ENCODE results near the gene CFDP1. TPM values are rescaled to one million over a fixed set of nuclear protein-coding genes. Genes with fewer than 3 reads are reported as not detected.

CFDP1 gene
- polyA plus RNA-seq, 1 donor (not counting 4 experiments of a cell fraction or from before 2014, with no cell fraction given): 42.1 TPM

DNA sequence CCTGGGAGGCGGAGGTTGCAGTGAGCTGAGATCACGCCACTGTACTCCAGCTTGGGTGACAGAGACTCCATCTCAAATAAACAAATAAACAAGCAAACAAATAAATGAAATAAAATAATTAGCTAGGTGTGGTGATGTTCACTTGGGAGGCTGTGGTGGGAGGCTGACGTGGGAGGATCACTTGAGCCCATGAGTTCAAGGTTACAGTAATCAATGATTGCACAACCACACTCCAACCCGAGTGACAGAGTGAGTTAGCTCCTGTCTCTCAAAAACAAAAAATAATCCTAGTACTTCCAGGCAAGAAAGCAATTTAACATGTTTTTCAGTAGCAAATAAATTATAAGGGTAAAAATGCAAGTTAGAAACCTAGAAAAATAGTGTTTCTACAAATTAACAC lies 26.4 kb downstream of the CFDP1 start:
- no peak overlapping the region for H3K4me3 ChIP-seq (ENCODE audit: control insufficient read depth in 2 of 3, extremely low read depth in 1 of 3, insufficient read depth in 2 of 3, low read depth in 1 of 3, low read length in 3 of 3)
- peaks cover 4% of the 10 kb centered on the region for H3K4me1 ChIP-seq (ENCODE audit: control insufficient read depth, extremely low read depth, insufficient read depth, low read length)
- no peak overlapping the region for H3K4me2 ChIP-seq (ENCODE audit: control insufficient read depth, extremely low read depth, insufficient read depth, low read depth, low read length)
- no peaks in the 10 kb centered on the region for H3K9me3 ChIP-seq (ENCODE audit: control insufficient read depth, low read depth, low read length)
- no peaks in the 10 kb centered on the region for H3K27me3 ChIP-seq (ENCODE audit: control insufficient read depth, extremely low read depth, insufficient read depth, low read length)
- H3K9ac ChIP-seq (ENCODE audit: control insufficient read depth, extremely low read depth, insufficient read depth, low read length): no peak overlapping the region
- DNase-seq (ENCODE audit: low read depth, low spot score): no peak
- no peaks in the 10 kb centered on the region for H4K20me1 ChIP-seq (ENCODE audit: control insufficient read depth, extremely low read depth, insufficient read depth, low read length)
- no peak overlapping the region for H3K27ac ChIP-seq (ENCODE audit: control insufficient read depth, insufficient read depth, low read length)
- no peaks in the 10 kb centered on the region for H3K9me1 ChIP-seq (ENCODE audit: control insufficient read depth, extremely low read depth, insufficient read depth, low read length)
- FAIRE-seq: no peak
- H3K36me3 ChIP-seq (ENCODE audit: control insufficient read depth in 2 of 2, extremely low read depth in 1 of 2, insufficient read depth in 2 of 2, low read length in 2 of 2): peaks cover 0 to 11% of the 10 kb centered on the region in 2 experiments
- TF ChIP-seq EZH2 (IDR thresholded peaks at IDR 0.05; ENCODE audit: low read length) (no peak), CTCF (optimal IDR thresholded peaks at IDR 0.05 in 1 of 3, IDR thresholded peaks at IDR 0.05 in 1 of 3, conservative IDR thresholded peaks at IDR 0.05 in 1 of 3; ENCODE audit: extremely low read depth in 1 of 3, insufficient read depth in 2 of 3, low read length in 3 of 3) (no peak)
- no peaks in the 10 kb centered on the region for H3K79me2 ChIP-seq (ENCODE audit: control insufficient read depth, insufficient read depth, low read length)
- no peak overlapping the region for H2AFZ ChIP-seq (ENCODE audit: control insufficient read depth, low read length)
- dilution Hi-C loops (cut with MboI; ENCODE audit: extremely low pct_ligation_motif_present, low sequenced_read_pairs): no loop called here

GRCh38 chr16:75402821-75403475 lies 30.4 kb downstream of the CFDP1 start:
- dilution Hi-C loops (cut with MboI; ENCODE audit: extremely low pct_ligation_motif_present, low sequenced_read_pairs): no loop called here
- H3K4me3 ChIP-seq (ENCODE audit: control insufficient read depth in 2 of 3, extremely low read depth in 1 of 3, insufficient read depth in 2 of 3, low read depth in 1 of 3, low read length in 3 of 3): no peak overlapping the region
- H2AFZ ChIP-seq (ENCODE audit: control insufficient read depth, low read length): no peak overlapping the region
- DNase-seq (ENCODE audit: low read depth, low spot score): no peak
- no peak overlapping the region for H3K4me2 ChIP-seq (ENCODE audit: control insufficient read depth, extremely low read depth, insufficient read depth, low read depth, low read length)
- peaks cover 4% of the 10 kb centered on the region for H3K4me1 ChIP-seq (ENCODE audit: control insufficient read depth, extremely low read depth, insufficient read depth, low read length)
- H3K79me2 ChIP-seq (ENCODE audit: control insufficient read depth, insufficient read depth, low read length): no peaks in the 10 kb centered on the region
- H3K9me1 ChIP-seq (ENCODE audit: control insufficient read depth, extremely low read depth, insufficient read depth, low read length): no peaks in the 10 kb centered on the region
- no peaks in the 10 kb centered on the region for H3K9me3 ChIP-seq (ENCODE audit: control insufficient read depth, low read depth, low read length)
- no peak overlapping the region for H3K9ac ChIP-seq (ENCODE audit: control insufficient read depth, extremely low read depth, insufficient read depth, low read length)
- H4K20me1 ChIP-seq (ENCODE audit: control insufficient read depth, extremely low read depth, insufficient read depth, low read length): no peaks in the 10 kb centered on the region
- no peak overlapping the region for H3K27ac ChIP-seq (ENCODE audit: control insufficient read depth, insufficient read depth, low read length)
- FAIRE-seq: no peak
- H3K36me3 ChIP-seq (ENCODE audit: control insufficient read depth in 2 of 2, extremely low read depth in 1 of 2, insufficient read depth in 2 of 2, low read length in 2 of 2): no peaks in the 10 kb centered on the region
- TF ChIP-seq CTCF (optimal IDR thresholded peaks at IDR 0.05 in 1 of 3, IDR thresholded peaks at IDR 0.05 in 1 of 3, conservative IDR thresholded peaks at IDR 0.05 in 1 of 3; ENCODE audit: extremely low read depth in 1 of 3, insufficient read depth in 2 of 3, low read length in 3 of 3): peak in 2 of 3 experiments; percentile 32 to 42
- no peak for TF ChIP-seq EZH2 (IDR thresholded peaks at IDR 0.05; ENCODE audit: low read length)
- no peaks in the 10 kb centered on the region for H3K27me3 ChIP-seq (ENCODE audit: control insufficient read depth, extremely low read depth, insufficient read depth, low read length)

All from keratinocyte (primary cell).